Measurements from ENCODE around the gene UBTF.

Gene UBTF

DNA sequence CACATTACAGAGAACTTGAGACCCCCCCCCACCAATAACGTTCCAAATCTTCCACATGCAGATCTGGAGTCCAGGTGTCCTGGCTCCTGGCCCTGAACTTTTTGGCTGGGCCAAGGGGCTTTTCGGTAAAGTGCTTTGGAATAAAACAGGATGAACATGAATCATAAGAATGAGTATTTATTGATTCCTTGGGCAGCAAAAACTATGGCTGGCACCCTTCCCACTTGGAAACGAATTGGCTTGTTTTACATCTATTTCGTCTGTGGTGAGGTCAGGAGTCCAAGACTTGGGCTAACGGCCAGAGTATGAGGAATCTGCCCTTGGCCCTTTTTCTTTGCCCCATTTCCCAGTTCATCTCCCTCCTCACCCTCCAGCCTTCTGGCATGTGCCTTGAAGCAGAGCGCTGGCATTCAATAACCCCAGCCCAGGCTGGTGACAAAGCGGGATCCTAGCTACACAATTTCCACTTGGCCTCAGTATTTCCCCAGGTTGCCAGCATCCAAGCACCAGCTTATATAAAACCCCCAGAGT lies 4.1 kb upstream of the UBTF start:
- FAIRE-seq (no peak), DNase-seq (ENCODE audit: insufficient read length, low spot score) (no peak)

DNA sequence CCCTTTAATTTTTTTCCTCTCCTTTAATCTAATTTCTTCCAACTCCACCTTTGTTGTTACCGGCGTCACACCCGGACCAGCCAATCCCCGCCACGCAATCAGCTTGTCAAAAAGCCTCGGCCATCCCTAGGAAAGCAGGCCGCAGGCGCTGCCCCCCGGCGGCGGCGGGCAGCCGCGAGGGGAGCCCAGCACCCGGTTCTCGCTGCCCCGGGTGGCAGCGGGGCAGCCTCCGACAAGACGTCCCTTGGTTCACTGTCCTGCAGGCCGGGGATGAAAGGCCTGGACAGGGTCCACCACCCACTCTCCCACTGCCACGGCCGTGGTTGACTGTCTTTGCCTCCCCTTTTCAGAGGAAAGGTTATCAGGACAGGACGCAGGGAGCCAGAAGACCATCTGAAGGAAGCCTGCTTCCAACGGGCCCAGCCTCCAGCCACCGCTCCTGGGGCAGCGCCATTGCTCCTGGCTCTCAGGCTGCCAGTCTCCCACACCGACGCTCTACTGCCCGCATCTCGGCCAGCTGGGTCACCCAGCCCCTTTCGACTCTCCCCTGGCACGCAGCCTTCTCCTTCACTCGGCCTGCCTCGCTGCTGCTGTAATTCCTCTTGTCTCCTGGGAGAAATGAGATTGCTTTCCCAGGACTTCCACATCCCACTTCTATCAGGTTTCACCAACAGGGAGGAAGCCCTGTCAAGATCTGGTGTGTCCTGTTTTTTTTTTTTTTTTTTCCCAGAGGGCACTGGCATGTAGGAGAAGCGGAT lies 2.8 kb upstream of the UBTF start:
- no peak for DNase-seq (ENCODE audit: insufficient read length, low spot score)
- TF ChIP-seq, protein P1, sequence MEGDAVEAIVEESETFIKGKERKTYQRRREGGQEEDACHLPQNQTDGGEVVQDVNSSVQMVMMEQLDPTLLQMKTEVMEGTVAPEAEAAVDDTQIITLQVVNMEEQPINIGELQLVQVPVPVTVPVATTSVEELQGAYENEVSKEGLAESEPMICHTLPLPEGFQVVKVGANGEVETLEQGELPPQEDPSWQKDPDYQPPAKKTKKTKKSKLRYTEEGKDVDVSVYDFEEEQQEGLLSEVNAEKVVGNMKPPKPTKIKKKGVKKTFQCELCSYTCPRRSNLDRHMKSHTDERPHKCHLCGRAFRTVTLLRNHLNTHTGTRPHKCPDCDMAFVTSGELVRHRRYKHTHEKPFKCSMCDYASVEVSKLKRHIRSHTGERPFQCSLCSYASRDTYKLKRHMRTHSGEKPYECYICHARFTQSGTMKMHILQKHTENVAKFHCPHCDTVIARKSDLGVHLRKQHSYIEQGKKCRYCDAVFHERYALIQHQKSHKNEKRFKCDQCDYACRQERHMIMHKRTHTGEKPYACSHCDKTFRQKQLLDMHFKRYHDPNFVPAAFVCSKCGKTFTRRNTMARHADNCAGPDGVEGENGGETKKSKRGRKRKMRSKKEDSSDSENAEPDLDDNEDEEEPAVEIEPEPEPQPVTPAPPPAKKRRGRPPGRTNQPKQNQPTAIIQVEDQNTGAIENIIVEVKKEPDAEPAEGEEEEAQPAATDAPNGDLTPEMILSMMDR (IDR thresholded peaks at IDR 0.05; ENCODE audit: insufficient read depth, missing control alignments), result no peak
- FAIRE-seq, result no peak

More for the DNA sequence above, 4.1 kb upstream of the UBTF start:
- TF ChIP-seq, protein P1 (IDR thresholded peaks at IDR 0.05; ENCODE audit: insufficient read depth, missing control alignments), result no peak

DNA sequence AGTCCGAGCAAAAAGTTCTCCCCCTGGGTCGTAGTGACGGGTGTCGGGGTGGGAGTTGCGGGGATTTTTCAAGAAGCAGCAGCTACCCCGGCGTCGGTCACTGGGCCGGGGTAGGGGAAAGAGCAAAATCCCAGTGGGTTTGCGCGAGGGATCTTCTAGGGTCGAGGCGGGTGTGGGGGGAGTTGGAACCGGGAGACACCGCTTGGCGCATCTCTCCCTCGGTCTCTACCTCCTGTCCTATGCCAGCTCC lies 2.3 kb upstream of the UBTF start:
- TF ChIP-seq, protein P1 (IDR thresholded peaks at IDR 0.05; ENCODE audit: insufficient read depth, missing control alignments), result no peak
- FAIRE-seq (no peak), DNase-seq (ENCODE audit: insufficient read length, low spot score) (no peak)

DNA sequence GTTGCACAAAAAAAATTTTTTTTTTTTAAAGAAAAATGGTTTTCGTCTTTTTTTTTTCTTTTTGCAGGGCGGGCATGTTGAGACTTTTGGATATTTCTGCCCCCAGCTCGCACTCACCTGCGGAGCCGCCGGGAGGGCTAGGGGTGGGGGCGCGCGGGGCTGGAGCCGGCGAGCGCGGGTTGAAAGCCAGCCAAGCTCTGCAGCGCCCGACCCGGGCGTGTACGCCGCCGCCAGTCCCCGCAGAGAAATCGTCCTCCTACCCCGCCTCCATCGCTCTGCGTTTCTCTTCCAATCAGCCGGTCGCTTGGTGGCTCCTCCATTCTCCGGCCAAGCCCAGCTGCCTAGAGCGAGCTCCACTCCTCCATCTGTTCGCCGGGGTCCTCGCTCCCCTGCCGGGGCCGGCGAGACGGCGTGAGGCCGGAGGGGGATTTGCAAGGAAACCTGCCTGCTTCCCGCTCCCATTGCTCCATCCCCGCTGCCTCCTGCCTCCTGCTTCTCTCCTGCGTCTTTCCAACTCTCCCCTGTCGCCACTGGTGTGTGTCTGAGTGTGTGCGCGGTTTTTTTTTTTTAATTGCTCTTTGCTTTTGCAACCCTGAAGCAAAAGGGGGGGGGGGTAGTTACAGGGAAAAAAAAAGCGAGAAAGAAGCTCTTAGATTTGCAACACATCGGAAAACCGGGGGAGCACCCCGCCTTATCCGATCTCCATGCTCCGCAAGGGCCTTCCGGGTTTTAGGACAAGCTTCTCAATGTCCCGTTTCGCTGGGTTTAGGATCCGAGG lies 1.8 kb upstream of the UBTF start:
- FAIRE-seq (no peak), DNase-seq (ENCODE audit: insufficient read length, low spot score) (no peak)

DNA sequence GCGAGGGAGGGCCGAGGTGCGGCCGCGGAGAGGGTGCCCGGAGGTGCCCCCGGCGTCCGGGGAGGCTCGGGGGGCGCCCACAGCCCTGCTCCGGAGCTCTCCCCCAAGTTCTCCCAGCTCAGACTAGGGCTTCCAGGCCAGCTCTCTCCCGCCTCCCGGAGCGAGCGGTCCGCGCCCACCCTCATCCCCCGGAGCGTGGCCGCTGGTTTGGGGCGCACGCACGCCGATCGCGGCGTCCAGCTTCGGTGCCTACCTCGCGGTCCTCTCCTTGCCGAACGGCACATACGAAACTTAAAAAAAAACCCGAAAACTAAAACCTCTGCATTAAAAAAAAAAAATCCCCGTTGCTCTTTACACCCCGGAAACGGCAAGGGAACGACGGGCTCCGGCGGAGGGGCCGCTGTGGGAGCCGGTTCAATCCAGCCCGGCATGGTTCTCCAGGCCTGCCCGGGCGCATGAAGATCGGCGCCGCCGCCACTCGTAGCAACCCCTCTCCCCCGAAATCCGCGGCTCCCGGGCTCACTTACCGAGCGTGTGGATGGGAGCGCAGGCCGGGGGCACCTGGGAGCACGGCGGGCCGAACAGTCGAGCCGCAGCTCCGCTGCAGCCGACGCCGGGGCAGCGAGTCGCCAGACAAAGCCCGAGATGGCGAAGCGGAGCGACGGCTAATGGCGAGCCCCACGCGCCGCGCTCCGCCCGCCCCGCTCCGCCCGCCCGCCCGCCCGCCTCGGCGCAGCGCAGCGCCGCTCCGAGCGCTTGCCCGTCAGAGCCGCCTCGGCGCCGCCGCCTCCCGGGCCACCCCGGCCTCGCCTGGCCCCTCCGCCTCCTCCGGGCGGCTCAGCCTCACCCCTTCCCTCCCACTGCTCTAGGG lies 973 bp upstream of the UBTF start:
- FAIRE-seq (no peak), DNase-seq (ENCODE audit: insufficient read length, low spot score) (no peak)

More for the DNA sequence above, 1.8 kb upstream of the UBTF start:
- TF ChIP-seq, protein P1 (IDR thresholded peaks at IDR 0.05; ENCODE audit: insufficient read depth, missing control alignments), result no peak

DNA sequence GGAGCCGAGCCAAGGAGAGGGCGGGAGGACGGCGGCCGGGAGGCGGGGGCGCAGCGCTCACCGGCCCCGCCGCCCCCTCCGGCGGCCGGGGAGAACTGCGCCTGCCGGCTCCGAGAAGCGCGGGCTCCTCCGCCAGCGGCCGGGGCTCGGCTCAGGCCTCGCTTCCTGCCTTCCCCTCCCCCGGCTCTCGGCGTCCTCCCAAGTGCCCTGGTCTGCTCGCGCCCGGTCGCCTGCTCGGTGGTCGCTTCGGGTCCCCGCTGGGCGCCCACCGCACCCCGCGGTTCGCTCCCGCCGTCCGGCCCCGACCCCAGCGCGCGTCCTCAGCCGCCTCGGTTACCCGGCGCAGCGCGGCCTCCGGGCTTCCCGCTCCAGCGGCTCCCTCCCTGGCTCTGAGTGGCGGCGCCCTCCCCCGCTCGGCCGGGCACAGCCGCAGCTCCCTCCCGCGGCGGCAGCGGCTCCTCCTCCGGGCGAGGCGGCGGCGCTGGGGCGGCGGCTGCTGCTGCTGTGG lies 313 bp downstream of the UBTF start:
- TF ChIP-seq, protein P1 (IDR thresholded peaks at IDR 0.05; ENCODE audit: insufficient read depth, missing control alignments), result peak; percentile 18
- no peak for FAIRE-seq
- no peak for DNase-seq (ENCODE audit: insufficient read length, low spot score)

More for the DNA sequence above, 973 bp upstream of the UBTF start:
- TF ChIP-seq, protein P1 (IDR thresholded peaks at IDR 0.05; ENCODE audit: insufficient read depth, missing control alignments), result no peak

All from D721Med (cell line).